ENCODE measurements around the gene CFAP65. TPM values are rescaled to one million over a fixed set of nuclear protein-coding genes. Genes with fewer than 3 reads are reported as not detected.

Gene CFAP65
- total and polyA plus RNA-seq, 10 donors, result 0.28 TPM; not detected in 9

DNA sequence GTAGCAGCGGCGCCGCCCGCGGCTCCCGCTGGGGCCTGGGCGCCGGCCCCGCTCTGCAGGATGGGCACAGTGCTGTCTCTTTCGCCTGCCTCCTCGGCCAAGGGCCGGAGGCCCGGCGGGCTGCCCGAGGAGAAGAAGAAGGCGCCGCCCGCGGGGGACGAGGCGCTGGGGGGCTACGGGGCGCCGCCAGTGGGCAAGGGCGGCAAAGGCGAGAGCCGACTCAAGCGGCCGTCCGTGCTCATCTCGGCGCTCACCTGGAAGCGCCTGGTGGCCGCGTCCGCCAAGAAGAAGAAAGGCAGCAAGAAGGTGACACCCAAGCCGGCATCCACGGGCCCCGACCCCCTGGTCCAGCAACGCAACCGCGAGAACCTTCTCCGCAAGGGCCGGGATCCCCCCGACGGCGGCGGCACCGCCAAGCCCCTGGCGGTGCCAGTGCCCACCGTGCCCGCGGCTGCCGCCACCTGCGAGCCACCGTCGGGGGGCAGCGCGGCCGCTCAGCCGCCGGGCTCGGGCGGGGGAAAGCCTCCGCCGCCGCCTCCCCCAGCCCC is 81.5 kb downstream of the CFAP65 start:
- intact Hi-C loops (cut with DNase I; ENCODE audit: low total_unique reads), result no loop called here
- peaks cover 0 to 4% (median 0%) of the 10 kb centered on the region in 8 donors for H3K9me3 ChIP-seq
- 0 to 5% (median 3%) methylated on average over 5 to 67 of the region's 67 CpGs for WGBS, 5 donors
- H3K4me3 ChIP-seq, result peak overlapping the region; percentile 25 to 72 (median 42)
- H3K27ac ChIP-seq, result no peak overlapping the region
- H3K36me3 ChIP-seq, result no peaks in the 10 kb centered on the region
- no peak for DNase-seq
- TF ChIP-seq POLR2AphosphoS5 (IDR thresholded peaks at IDR 0.05) (no peak), POLR2A (IDR thresholded peaks at IDR 0.05) (no peak)
- TF ChIP-seq, protein P1, sequence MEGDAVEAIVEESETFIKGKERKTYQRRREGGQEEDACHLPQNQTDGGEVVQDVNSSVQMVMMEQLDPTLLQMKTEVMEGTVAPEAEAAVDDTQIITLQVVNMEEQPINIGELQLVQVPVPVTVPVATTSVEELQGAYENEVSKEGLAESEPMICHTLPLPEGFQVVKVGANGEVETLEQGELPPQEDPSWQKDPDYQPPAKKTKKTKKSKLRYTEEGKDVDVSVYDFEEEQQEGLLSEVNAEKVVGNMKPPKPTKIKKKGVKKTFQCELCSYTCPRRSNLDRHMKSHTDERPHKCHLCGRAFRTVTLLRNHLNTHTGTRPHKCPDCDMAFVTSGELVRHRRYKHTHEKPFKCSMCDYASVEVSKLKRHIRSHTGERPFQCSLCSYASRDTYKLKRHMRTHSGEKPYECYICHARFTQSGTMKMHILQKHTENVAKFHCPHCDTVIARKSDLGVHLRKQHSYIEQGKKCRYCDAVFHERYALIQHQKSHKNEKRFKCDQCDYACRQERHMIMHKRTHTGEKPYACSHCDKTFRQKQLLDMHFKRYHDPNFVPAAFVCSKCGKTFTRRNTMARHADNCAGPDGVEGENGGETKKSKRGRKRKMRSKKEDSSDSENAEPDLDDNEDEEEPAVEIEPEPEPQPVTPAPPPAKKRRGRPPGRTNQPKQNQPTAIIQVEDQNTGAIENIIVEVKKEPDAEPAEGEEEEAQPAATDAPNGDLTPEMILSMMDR (IDR thresholded peaks at IDR 0.05 in 8 of 11, conservative IDR thresholded peaks at IDR 0.05 in 3 of 11), result no peak
- peaks cover 3 to 43% (median 27%) of the 10 kb centered on the region in 6 donors for H3K4me1 ChIP-seq
- peaks cover 0 to 97% (median 63%) of the 10 kb centered on the region in 7 donors for H3K27me3 ChIP-seq (replicated peaks in 1 of 7)

DNA sequence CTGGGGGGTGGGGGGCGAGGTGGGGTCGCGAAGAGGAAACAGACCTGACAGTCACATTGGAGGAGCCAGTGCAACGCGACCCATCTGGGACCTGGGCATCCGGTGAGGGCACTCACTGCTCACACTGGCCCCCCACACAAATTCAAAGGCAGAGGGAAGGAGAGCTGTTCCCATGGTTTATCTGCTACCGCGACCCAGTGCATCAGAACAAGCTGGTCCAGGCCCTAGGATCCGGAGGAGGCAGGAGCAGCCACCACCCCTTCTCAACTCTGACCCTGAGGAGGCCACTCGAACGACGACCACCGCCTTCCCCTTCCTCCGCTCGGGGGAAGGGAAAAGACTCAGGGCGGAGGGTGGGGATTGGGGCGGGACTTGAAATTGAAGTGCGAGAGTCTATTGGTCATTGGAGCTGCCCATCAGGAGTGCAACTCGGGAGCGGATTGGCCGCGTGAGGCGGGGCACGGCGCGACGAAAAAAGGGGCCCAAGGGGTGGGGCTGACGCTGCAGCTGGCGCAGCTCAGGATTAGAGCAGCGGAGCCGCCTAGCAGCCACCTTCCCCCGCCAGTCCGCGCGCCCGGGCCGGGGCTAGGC is 82.1 kb downstream of the CFAP65 start, which contains the start of gene CDK5R2:
Gene CDK5R2 (plus strand): TSS at position 526 of the 591 bp plus-strand sequence. CDS start 155 bp downstream, outside the sequence.
- peak; percentile 86 for DNase-seq
- Histone ChIP-seq H3K9me3 (peaks cover 0 to 4% (median 0%) of the 10 kb centered on the region in 8 donors), H3K4me3 (peak within 1 kb of the TSS; percentile 25 to 72 (median 42)), H3K27me3 (replicated peaks in 1 of 7) (peaks cover 0 to 97% (median 57%) of the 10 kb centered on the region in 7 donors), H3K4me1 (peaks cover 3 to 43% (median 27%) of the 10 kb centered on the region in 6 donors), H3K27ac (no peak within 1 kb of the TSS), H3K36me3 (no peaks in the 10 kb centered on the region)
- 1 to 2% (median 2%) methylated on average over 28 to 37 of the region's 37 CpGs for WGBS, 5 donors
- TF ChIP-seq, protein P1 (IDR thresholded peaks at IDR 0.05 in 8 of 11, conservative IDR thresholded peaks at IDR 0.05 in 3 of 11), result no peak
- peak in 1 of 3 donors; percentile 24 for TF ChIP-seq POLR2AphosphoS5 (IDR thresholded peaks at IDR 0.05)
- intact Hi-C loops (cut with DNase I; ENCODE audit: low total_unique reads), result no loop called here

DNA sequence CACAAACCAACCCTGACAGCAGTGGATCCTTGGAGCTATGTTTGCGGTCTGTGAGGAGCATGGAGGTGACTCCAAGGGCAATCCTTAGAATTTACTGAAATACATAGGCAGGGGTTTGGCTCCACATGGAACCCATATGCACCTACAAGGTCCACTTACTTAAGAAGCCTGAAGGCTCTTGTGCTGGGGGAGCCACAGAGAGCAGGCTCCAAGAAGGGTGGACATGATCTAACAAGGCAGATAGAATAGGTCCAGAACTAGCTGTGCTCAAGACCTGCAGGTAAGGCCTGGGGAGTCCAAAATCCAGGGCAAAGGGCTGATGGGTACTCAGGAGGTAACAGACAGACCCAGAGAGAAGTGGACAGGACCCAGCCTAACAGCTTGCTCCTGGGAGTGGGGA is 83.0 kb downstream of the CFAP65 start:
- intact Hi-C loops (cut with DNase I; ENCODE audit: low total_unique reads), result no loop called here
- peaks cover 0 to 4% (median 0%) of the 10 kb centered on the region in 8 donors for H3K9me3 ChIP-seq
- H3K27ac ChIP-seq, result no peak overlapping the region
- H3K4me3 ChIP-seq, result no peak overlapping the region
- DNase-seq, result no peak
- peaks cover 3 to 42% (median 26%) of the 10 kb centered on the region in 6 donors for H3K4me1 ChIP-seq
- peaks cover 0 to 97% (median 48%) of the 10 kb centered on the region in 7 donors for H3K27me3 ChIP-seq (replicated peaks in 1 of 7)
- WGBS, 5 donors, result 88 to 100% (median 93%) methylated on average over 1 of the region's 1 CpG
- no peaks in the 10 kb centered on the region for H3K36me3 ChIP-seq
- TF ChIP-seq, protein P1 (IDR thresholded peaks at IDR 0.05 in 8 of 11, conservative IDR thresholded peaks at IDR 0.05 in 3 of 11), result no peak
- TF ChIP-seq POLR2AphosphoS5 (IDR thresholded peaks at IDR 0.05) (no peak), POLR2A (IDR thresholded peaks at IDR 0.05) (no peak)

DNA sequence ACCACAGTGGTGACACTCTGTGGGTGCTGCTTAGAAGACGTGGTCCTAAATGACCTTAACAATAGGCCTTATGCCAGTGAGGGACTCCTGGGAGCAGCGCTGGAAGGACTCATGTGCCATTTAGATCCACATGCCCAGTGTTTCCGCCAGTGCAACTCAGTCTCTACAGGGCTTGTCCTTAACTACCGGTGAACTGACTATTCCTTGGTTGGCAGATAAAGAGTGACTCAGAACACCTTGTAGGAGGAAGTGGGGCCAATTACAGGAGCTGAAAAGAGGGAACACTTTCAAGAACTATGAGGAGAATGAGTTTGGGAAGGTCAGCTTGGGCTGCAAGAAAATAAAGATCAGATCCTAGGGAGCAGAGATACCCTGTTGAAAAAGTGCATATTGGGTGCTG is 83.6 kb downstream of the CFAP65 start:
- Histone ChIP-seq H3K27ac (no peak overlapping the region), H3K27me3 (replicated peaks in 1 of 7) (peaks cover 0 to 95% (median 42%) of the 10 kb centered on the region in 7 donors), H3K4me3 (no peak overlapping the region), H3K4me1 (peaks cover 3 to 36% (median 20%) of the 10 kb centered on the region in 6 donors), H3K9me3 (peaks cover 0 to 2% (median 0%) of the 10 kb centered on the region in 8 donors), H3K36me3 (no peaks in the 10 kb centered on the region)
- 79 to 89% (median 80%) methylated on average over 4 of the region's 4 CpGs for WGBS, 5 donors
- no peak for TF ChIP-seq POLR2AphosphoS5 (IDR thresholded peaks at IDR 0.05)
- TF ChIP-seq, protein P1 (IDR thresholded peaks at IDR 0.05 in 8 of 11, conservative IDR thresholded peaks at IDR 0.05 in 3 of 11), result no peak
- TF ChIP-seq POLR2A (IDR thresholded peaks at IDR 0.05), result no peak
- intact Hi-C loops (cut with DNase I; ENCODE audit: low total_unique reads), result no loop called here
- DNase-seq, result no peak

All from spleen (tissue), 11 donors.